ENCODE measurements around the gene WIZ.

The WIZ gene

DNA sequence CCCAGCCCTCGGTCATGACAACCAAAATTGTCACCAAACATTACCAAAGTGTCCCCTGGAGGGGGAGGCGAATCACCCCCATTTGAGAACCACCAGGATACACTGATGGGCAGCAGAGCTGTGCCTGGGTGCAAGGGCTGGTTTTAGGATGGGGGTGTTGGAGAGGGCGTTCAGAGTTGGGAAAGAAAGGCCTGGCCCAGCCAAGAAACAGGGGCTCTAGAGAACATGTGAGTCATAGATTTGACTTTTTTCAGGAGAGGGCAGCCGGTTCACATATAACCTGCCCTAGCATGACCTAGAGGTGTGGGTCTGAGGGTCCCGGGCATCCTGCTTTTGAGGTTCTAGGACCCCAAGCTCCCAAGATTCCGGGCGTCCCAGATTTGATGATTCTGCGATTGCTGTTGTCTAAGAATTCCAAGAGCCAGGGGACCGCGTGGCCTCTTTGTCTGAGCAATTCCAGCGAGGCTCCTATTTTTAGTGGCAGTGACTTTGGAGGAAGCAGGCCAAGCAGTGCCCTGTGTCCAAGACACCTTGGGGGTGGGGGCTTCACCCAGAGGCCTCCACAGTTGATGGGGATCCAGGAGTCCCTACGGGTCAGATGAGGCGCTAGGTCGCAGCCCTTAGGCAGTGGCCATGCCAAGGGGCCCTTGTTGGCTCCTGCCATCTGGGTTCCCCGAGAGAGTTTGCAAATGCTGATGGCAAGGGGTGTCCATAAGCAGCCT, 5.1 kb downstream of the WIZ start:
- H3K27ac ChIP-seq (ENCODE audit: low read depth, low read length), result no peak overlapping the region
- H3K4me1 ChIP-seq (ENCODE audit: control insufficient read depth, insufficient read depth, low read length, unreplicated experiment), result no peaks in the 10 kb centered on the region
- no peaks in the 10 kb centered on the region for H3K27me3 ChIP-seq (ENCODE audit: insufficient read depth, low read length)

GRCh38 chr19:15443838-15444237, 5.9 kb downstream of the WIZ start:
- no peak overlapping the region for H2AFZ ChIP-seq (ENCODE audit: low read length, unreplicated experiment)
- H3K27me3 ChIP-seq (ENCODE audit: insufficient read depth, low read length), result no peaks in the 10 kb centered on the region
- no peak overlapping the region for H3K4me3 ChIP-seq (ENCODE audit: low read depth, low read length)
- no peaks in the 10 kb centered on the region for H3K79me2 ChIP-seq (ENCODE audit: control insufficient read depth, insufficient read depth, low read length, unreplicated experiment)
- no peaks in the 10 kb centered on the region for H3K36me3 ChIP-seq (ENCODE audit: insufficient read depth, low read length)
- no peak overlapping the region for H3K27ac ChIP-seq (ENCODE audit: low read depth, low read length)
- H3K4me1 ChIP-seq (ENCODE audit: control insufficient read depth, insufficient read depth, low read length, unreplicated experiment), result no peaks in the 10 kb centered on the region

More for the DNA sequence above, 5.1 kb downstream of the WIZ start:
- no peaks in the 10 kb centered on the region for H3K79me2 ChIP-seq (ENCODE audit: control insufficient read depth, insufficient read depth, low read length, unreplicated experiment)
- H3K36me3 ChIP-seq (ENCODE audit: insufficient read depth, low read length), result no peaks in the 10 kb centered on the region
- H3K4me3 ChIP-seq (ENCODE audit: low read depth, low read length), result no peak overlapping the region
- H2AFZ ChIP-seq (ENCODE audit: low read length, unreplicated experiment), result no peak overlapping the region

DNA sequence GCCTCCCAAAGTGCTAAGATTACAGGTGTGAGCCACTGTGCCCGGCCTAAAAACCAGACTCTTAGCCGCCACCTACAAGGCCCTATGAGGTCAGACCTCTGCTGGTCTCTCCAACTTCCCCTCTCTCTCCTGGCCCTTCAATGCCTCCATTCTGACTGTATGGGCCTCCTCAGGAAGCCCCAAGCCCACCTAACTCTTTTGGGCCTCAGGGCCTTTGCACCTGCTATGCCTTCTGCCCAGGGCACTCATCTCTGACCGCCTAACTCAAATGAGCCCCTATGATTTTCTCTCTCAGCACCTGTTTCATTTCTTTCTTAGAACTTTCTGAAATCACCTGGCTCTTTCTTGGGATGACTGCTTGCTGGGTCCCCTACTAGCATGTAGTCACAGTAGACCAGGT, 6.4 kb downstream of the WIZ start:
- H3K36me3 ChIP-seq (ENCODE audit: insufficient read depth, low read length), result no peaks in the 10 kb centered on the region
- H3K4me3 ChIP-seq (ENCODE audit: low read depth, low read length), result no peak overlapping the region
- no peak overlapping the region for H3K27ac ChIP-seq (ENCODE audit: low read depth, low read length)
- no peak overlapping the region for H2AFZ ChIP-seq (ENCODE audit: low read length, unreplicated experiment)
- no peaks in the 10 kb centered on the region for H3K27me3 ChIP-seq (ENCODE audit: insufficient read depth, low read length)
- no peaks in the 10 kb centered on the region for H3K4me1 ChIP-seq (ENCODE audit: control insufficient read depth, insufficient read depth, low read length, unreplicated experiment)
- H3K79me2 ChIP-seq (ENCODE audit: control insufficient read depth, insufficient read depth, low read length, unreplicated experiment), result no peaks in the 10 kb centered on the region

GRCh38 chr19:15442142-15442920, 7.4 kb downstream of the WIZ start:
- Histone ChIP-seq H3K4me3 (ENCODE audit: low read depth, low read length) (no peak overlapping the region), H3K4me1 (ENCODE audit: control insufficient read depth, insufficient read depth, low read length, unreplicated experiment) (no peaks in the 10 kb centered on the region), H3K27ac (ENCODE audit: low read depth, low read length) (no peak overlapping the region)

DNA sequence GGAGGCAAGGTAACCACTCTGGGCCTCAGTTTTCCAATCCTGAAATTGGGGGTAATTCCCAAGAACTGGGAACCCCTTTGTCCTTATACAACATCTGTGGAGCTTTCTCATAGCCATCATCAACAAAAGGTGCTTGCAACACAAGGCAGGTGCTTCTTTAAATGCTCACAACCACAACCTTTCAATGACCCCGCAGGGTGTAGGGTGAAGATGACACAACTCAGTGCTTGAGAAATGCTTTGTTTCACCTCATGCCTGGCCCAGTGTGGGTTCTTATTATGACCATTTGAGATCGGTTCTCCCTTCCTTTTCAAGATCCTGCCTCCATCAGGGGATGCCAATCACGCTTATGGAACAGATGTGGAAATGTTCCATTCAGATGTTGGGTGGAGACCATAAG, 8.4 kb downstream of the WIZ start:
- no peak overlapping the region for H3K27ac ChIP-seq (ENCODE audit: low read depth, low read length)
- H3K27me3 ChIP-seq (ENCODE audit: insufficient read depth, low read length), result no peaks in the 10 kb centered on the region
- H2AFZ ChIP-seq (ENCODE audit: low read length, unreplicated experiment), result no peak overlapping the region
- no peaks in the 10 kb centered on the region for H3K36me3 ChIP-seq (ENCODE audit: insufficient read depth, low read length)
- H3K79me2 ChIP-seq (ENCODE audit: control insufficient read depth, insufficient read depth, low read length, unreplicated experiment), result no peaks in the 10 kb centered on the region
- H3K4me1 ChIP-seq (ENCODE audit: control insufficient read depth, insufficient read depth, low read length, unreplicated experiment), result no peaks in the 10 kb centered on the region
- no peak overlapping the region for H3K4me3 ChIP-seq (ENCODE audit: low read depth, low read length)

More at GRCh38 chr19:15442142-15442920, 7.4 kb downstream of the WIZ start:
- Histone ChIP-seq H2AFZ (ENCODE audit: low read length, unreplicated experiment) (no peak overlapping the region), H3K27me3 (ENCODE audit: insufficient read depth, low read length) (no peaks in the 10 kb centered on the region), H3K36me3 (ENCODE audit: insufficient read depth, low read length) (no peaks in the 10 kb centered on the region), H3K79me2 (ENCODE audit: control insufficient read depth, insufficient read depth, low read length, unreplicated experiment) (no peaks in the 10 kb centered on the region)

GRCh38 chr19:15439821-15440641, 9.7 kb downstream of the WIZ start:
- Histone ChIP-seq H3K36me3 (ENCODE audit: insufficient read depth, low read length) (no peaks in the 10 kb centered on the region), H3K4me1 (ENCODE audit: control insufficient read depth, insufficient read depth, low read length, unreplicated experiment) (no peaks in the 10 kb centered on the region), H3K79me2 (ENCODE audit: control insufficient read depth, insufficient read depth, low read length, unreplicated experiment) (no peaks in the 10 kb centered on the region), H2AFZ (ENCODE audit: low read length, unreplicated experiment) (no peak overlapping the region), H3K4me3 (ENCODE audit: low read depth, low read length) (no peak overlapping the region), H3K27me3 (ENCODE audit: insufficient read depth, low read length) (no peaks in the 10 kb centered on the region), H3K27ac (ENCODE audit: low read depth, low read length) (no peak overlapping the region)

DNA sequence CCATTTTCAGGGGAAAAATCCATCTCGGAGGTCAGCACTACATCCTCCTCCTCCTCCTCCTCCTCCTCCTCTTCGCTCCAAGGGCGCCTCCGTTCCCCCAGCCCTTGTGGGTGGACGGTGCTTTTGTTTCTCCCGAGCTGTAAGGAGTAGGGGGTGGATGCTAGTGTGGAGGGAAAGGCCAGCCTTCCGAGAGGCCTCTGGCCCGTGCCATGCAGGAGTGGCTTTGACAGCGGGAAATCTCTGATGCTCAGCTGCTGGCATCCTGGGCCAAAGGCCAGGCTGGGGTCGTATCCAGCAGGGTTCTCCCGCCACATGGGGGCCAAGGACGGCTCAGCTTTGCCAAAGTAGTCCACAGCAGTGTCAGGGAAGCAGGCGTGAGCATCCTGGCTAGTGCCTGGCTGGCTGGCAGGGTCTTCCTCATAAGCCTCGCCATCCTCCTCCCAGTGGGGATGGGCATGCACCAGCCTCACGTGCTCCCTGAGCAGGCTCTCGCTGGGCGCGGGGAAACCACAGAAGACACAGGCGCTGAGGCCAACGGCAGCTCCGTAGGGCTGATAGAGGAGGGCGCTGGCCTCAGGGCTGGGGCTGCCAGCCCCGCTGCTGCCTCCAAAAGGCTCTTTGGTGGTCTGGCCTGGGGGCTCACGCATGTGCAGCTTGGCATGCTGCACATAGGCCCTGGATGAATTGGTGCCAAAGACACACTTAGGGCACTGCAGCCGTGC, 10.5 kb downstream of the WIZ start:
- Histone ChIP-seq H3K27me3 (ENCODE audit: insufficient read depth, low read length) (no peaks in the 10 kb centered on the region), H3K79me2 (ENCODE audit: control insufficient read depth, insufficient read depth, low read length, unreplicated experiment) (no peaks in the 10 kb centered on the region), H3K36me3 (ENCODE audit: insufficient read depth, low read length) (no peaks in the 10 kb centered on the region), H3K27ac (ENCODE audit: low read depth, low read length) (no peak overlapping the region), H3K4me3 (ENCODE audit: low read depth, low read length) (no peak overlapping the region), H3K4me1 (ENCODE audit: control insufficient read depth, insufficient read depth, low read length, unreplicated experiment) (no peaks in the 10 kb centered on the region), H2AFZ (ENCODE audit: low read length, unreplicated experiment) (no peak overlapping the region)

GRCh38 chr19:15438577-15438976, 11.2 kb downstream of the WIZ start:
- no peaks in the 10 kb centered on the region for H3K4me1 ChIP-seq (ENCODE audit: control insufficient read depth, insufficient read depth, low read length, unreplicated experiment)
- no peaks in the 10 kb centered on the region for H3K27me3 ChIP-seq (ENCODE audit: insufficient read depth, low read length)
- no peaks in the 10 kb centered on the region for H3K79me2 ChIP-seq (ENCODE audit: control insufficient read depth, insufficient read depth, low read length, unreplicated experiment)
- H3K4me3 ChIP-seq (ENCODE audit: low read depth, low read length), result no peak overlapping the region
- H2AFZ ChIP-seq (ENCODE audit: low read length, unreplicated experiment), result no peak overlapping the region
- H3K36me3 ChIP-seq (ENCODE audit: insufficient read depth, low read length), result no peaks in the 10 kb centered on the region
- H3K27ac ChIP-seq (ENCODE audit: low read depth, low read length), result no peak overlapping the region

- Histone ChIP-seq H3K36me3 (ENCODE audit: insufficient read depth, low read length) (no peaks in the 10 kb centered on the region), H3K27me3 (ENCODE audit: insufficient read depth, low read length) (no peaks in the 10 kb centered on the region)
Measured at GRCh38 chr19:15438124-15438496, 11.6 kb downstream of the WIZ start.

More at GRCh38 chr19:15438124-15438496, 11.6 kb downstream of the WIZ start:
- no peak overlapping the region for H2AFZ ChIP-seq (ENCODE audit: low read length, unreplicated experiment)
- no peak overlapping the region for H3K27ac ChIP-seq (ENCODE audit: low read depth, low read length)
- H3K4me1 ChIP-seq (ENCODE audit: control insufficient read depth, insufficient read depth, low read length, unreplicated experiment), result no peaks in the 10 kb centered on the region
- H3K79me2 ChIP-seq (ENCODE audit: control insufficient read depth, insufficient read depth, low read length, unreplicated experiment), result no peaks in the 10 kb centered on the region
- no peak overlapping the region for H3K4me3 ChIP-seq (ENCODE audit: low read depth, low read length)
